Panc1 (cell line): ENCODE measurements around the gene SYN1. TPM values are rescaled to one million over a fixed set of nuclear protein-coding genes. Genes with fewer than 3 reads are reported as not detected.

ENCODE experiments used
- ATAC-seq: fragments of 200-7000 bp; cut with Tn5 transposase; 2 replicates; pipeline ENCODE4 v1.9.1; 2020; ENCODE audit warnings: mild to moderate bottlenecking, moderate library complexity
- BruUV-seq: library from RNA; stranded (reverse); fragments of 400-500 nt; replicated peaks from 2 replicates; lab custom pipeline; 2021; lab: Mats Ljungman, UMichigan
- CTCF ChIA-PET: fragments of 300-600 bp; sonication (Branson Sonifier 250); formaldehyde crosslinking; loops from one replicate; lab custom pipeline; 2022; ENCODE audit warnings: antibody characterized with exemption; lab: Charles Lee
- POLR2A ChIA-PET: fragments of 300-600 bp; sonication (Branson Sonifier 250); formaldehyde crosslinking; loops from one replicate; lab custom pipeline; 2022; ENCODE audit warnings: antibody characterized with exemption; lab: Charles Lee
- DNase-seq: peaks from one replicate; pipeline ENCODE4 v3.0.0-alpha.2; 2010; ENCODE audit warnings: low read depth, low spot score
- H3K27ac ChIP-seq: 2 replicates; pipeline ENCODE4 v1.5.1; 2011; ENCODE audit warnings: mild to moderate bottlenecking, low read length, inconsistent platforms
- H3K27me3 ChIP-seq: fragments of 200-500 bp; sonication (Bioruptor generic); 2 replicates; pipeline ENCODE4 v1.6.0; 2014; ENCODE audit warnings: low read length, inconsistent platforms; ENCODE audit not compliant: control insufficient read depth, insufficient read depth
- H3K36me3 ChIP-seq: fragments of 200-500 bp; sonication (Bioruptor generic); 2 replicates; pipeline ENCODE4 v1.5.1; 2014; ENCODE audit warnings: inconsistent platforms, mild to moderate bottlenecking, low read length, moderate library complexity; ENCODE audit not compliant: control insufficient read depth, insufficient read depth
- H3K4me1 ChIP-seq: 2 replicates; pipeline ENCODE4 v1.5.1; 2011; ENCODE audit warnings: inconsistent platforms, mild to moderate bottlenecking, low read length, moderate library complexity; ENCODE audit not compliant: control insufficient read depth, insufficient read depth
- H3K4me3 ChIP-seq, 2 experiments: 2 replicates each; pipeline ENCODE4 v1.5.1; 2011 to 2012; ENCODE audit warnings: low read depth in 2 of 2, low read length in 2 of 2, mild to moderate bottlenecking in 2 of 2, inconsistent platforms in 1 of 2, moderate library complexity in 1 of 2
- H3K9me3 ChIP-seq: fragments of 200-500 bp; sonication (Bioruptor generic); 2 replicates; pipeline ENCODE4 v1.5.1; 2014; ENCODE audit warnings: low read depth, mild to moderate bottlenecking, inconsistent platforms, low read length, moderate library complexity; ENCODE audit not compliant: control insufficient read depth, insufficient read depth
- CTCF ChIP-seq: fragments of 450-650 bp; IDR thresholded peaks from 2 replicates; pipeline ENCODE4 v1.5.1; 2017; ENCODE audit warnings: mild to moderate bottlenecking
- POLR2AphosphoS5 ChIP-seq: IDR thresholded peaks from 2 replicates; pipeline ENCODE4 v1.6.1; 2012; ENCODE audit warnings: mild to moderate bottlenecking, low read depth, low read length, moderate library complexity
- REST ChIP-seq, 2 experiments: IDR thresholded peaks; 2 replicates each; pipeline ENCODE4 v1.6.1; 2011 to 2012; ENCODE audit warnings: low read depth in 2 of 2, control low read depth in 1 of 2, low read length in 1 of 2, mild to moderate bottlenecking in 1 of 2, moderate library complexity in 1 of 2; ENCODE audit not compliant: insufficient read depth in 1 of 2
- SIN3A ChIP-seq: IDR thresholded peaks from 2 replicates; pipeline ENCODE4 v1.6.1; 2012; ENCODE audit warnings: low read depth, mild to moderate bottlenecking, low read length, moderate library complexity, borderline replicate concordance; ENCODE audit not compliant: insufficient read depth
- TCF7L2 ChIP-seq: IDR thresholded peaks from 2 replicates; pipeline ENCODE4 v1.6.1; 2011; ENCODE audit warnings: mild to moderate bottlenecking, low read depth, low read length, inconsistent platforms
- in situ Hi-C: cut with HindIII; loops from 2 replicates; pipeline ENCODE4 v1.10.0; 2016; ENCODE audit warnings: low sequenced_read_pairs, low pct_unique_long_range_greater_than_20kb
- intact Hi-C: fragments of 100-400 bp; cut with micrococcal nuclease; formaldehyde crosslinking; loops from one replicate; pipeline ENCODE4 v1.10.0; 2022; ENCODE audit not compliant: unreplicated experiment
- total RNA-seq: library from RNA; stranded (reverse); gene quantifications from one replicate; pipeline ENCODE4 v1.2.1, GENCODE V29; 2021; ENCODE audit not compliant: unreplicated experiment

Gene SYN1
- total RNA-seq, 1 experiment from 2014 or later = 1.0 TPM

DNA sequence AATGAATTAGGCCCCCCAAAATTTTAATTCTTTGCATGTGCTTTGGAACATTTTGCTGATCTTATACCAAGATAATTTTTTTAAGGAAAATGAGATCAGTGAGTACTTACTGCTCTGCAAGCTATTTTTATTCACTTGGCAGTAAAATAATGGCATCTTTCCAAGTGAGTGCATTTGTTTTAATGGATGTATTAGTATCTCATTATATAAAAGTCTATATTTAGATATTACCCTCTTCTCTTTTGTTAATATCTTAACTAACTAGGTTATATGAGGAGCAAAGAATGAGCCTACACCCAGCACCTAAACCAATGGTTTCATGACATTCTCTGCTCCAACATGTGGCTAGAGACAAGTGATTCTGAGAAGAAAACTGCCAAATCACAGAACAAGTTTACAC, 79.8 kb downstream of the SYN1 start:
- H3K9me3 ChIP-seq = no peaks in the 10 kb centered on the region
- no peaks in the 10 kb centered on the region for H3K27me3 ChIP-seq
- no peak overlapping the region for H3K27ac ChIP-seq
- in situ Hi-C loops = no loop called here
- DNase-seq (no peak), ATAC-seq (no peak)
- ChIA-PET POLR2A (no interaction called here), CTCF (no interaction called here)
- H3K4me3 ChIP-seq = no peak overlapping the region
- 0 out of 2 replicates have a peak, but pooled peaks cover 3% of the 10 kb centered on the region for H3K4me1 ChIP-seq
- no TSS peak for BruUV-seq
- H3K36me3 ChIP-seq = no peaks in the 10 kb centered on the region
- intact Hi-C loops = no loop called here
- TF ChIP-seq REST (IDR thresholded peaks at IDR 0.05; ENCODE audit: insufficient read depth in 1 of 2, low read depth in 2 of 2, low read length in 1 of 2) (no peak), CTCF (no peak), SIN3A (no peak)

GRCh38 chrX:47530049-47530448, 89.6 kb downstream of the SYN1 start:
- in situ Hi-C loops (no loop called here), intact Hi-C loops (no loop called here)
- POLR2A ChIA-PET = no interaction called here
- Histone ChIP-seq H3K36me3 (no peaks in the 10 kb centered on the region), H3K27me3 (no peaks in the 10 kb centered on the region), H3K9me3 (no peaks in the 10 kb centered on the region), H3K4me1 (no peaks in the 10 kb centered on the region), H3K27ac (no peak overlapping the region), H3K4me3 (no peak overlapping the region)
- DNase-seq = no peak
- CTCF ChIA-PET = no interaction called here
- no peak for ATAC-seq
- no peak for TF ChIP-seq SIN3A
- TF ChIP-seq CTCF = no peak
- no peak for TF ChIP-seq TCF7L2
- TF ChIP-seq POLR2AphosphoS5 = no peak
- no peak for TF ChIP-seq REST (IDR thresholded peaks at IDR 0.05; ENCODE audit: insufficient read depth in 1 of 2, low read depth in 2 of 2, low read length in 1 of 2)
- BruUV-seq = no TSS peak
